Heart right ventricle (tissue), 16 donors: ENCODE measurements around the gene E2F2. TPM values are rescaled to one million over a fixed set of nuclear protein-coding genes. Genes with fewer than 3 reads are reported as not detected.

Source experiments
- ATAC-seq, 8 donors: fragments of 200-7000 bp; cut with Tn5 transposase; one replicate each; pipeline ENCODE4 v1.9.1; 2020; ENCODE audit warnings: mild to moderate bottlenecking in 8 of 8, moderate library complexity in 8 of 8, moderate number of reproducible peaks in 1 of 8
- DNase-seq, 2 donors: peaks; one replicate each; pipeline ENCODE4 v3.0.0-alpha.2; 2020
- H3K27ac ChIP-seq, 10 donors: fragments of 200-600 bp; sonication (generic) in 2 of 10; one replicate each; pipeline versions ENCODE4 v1.5.0 to v1.8.0; 2020 to 2022; ENCODE audit warnings: mild to moderate bottlenecking in 3 of 10
- H3K27me3 ChIP-seq, 7 donors: fragments of 200-600 bp; one replicate each; pipeline ENCODE4 v1.8.0; 2021 to 2022; ENCODE audit warnings: mild to moderate bottlenecking in 2 of 7
- H3K36me3 ChIP-seq, 9 donors: fragments of 200-600 bp; sonication (generic) in 1 of 9; one replicate each; pipeline versions ENCODE4 v1.5.0 to v1.8.0; 2020 to 2022; ENCODE audit warnings: mild to moderate bottlenecking in 2 of 9
- H3K4me1 ChIP-seq, 9 donors: fragments of 200-600 bp; sonication (generic) in 1 of 9; one replicate each; pipeline versions ENCODE4 v1.5.0 to v1.8.0; 2020 to 2022; ENCODE audit warnings: mild to moderate bottlenecking in 4 of 9
- H3K4me3 ChIP-seq, 10 donors: fragments of 200-600 bp; sonication (generic) in 2 of 10; one replicate each; pipeline versions ENCODE4 v1.5.0 to v1.8.0; 2020 to 2022; ENCODE audit warnings: mild to moderate bottlenecking in 7 of 10, moderate library complexity in 2 of 10
- H3K9me3 ChIP-seq, 11 donors: fragments of 200-600 bp in 10 of 11; sonication (generic) in 2 of 11; one replicate each; pipeline versions ENCODE4 v1.5.0 to v1.8.0; 2013 to 2022; ENCODE audit warnings: mild to moderate bottlenecking in 2 of 11, control low read depth in 1 of 11, moderate library complexity in 1 of 11
- CTCF ChIP-seq, 9 donors: fragments of 200-600 bp; sonication (generic) in 2 of 9; IDR thresholded peaks; one replicate each; pipeline versions ENCODE4 v1.5.0 to v1.8.0; 2021 to 2022; ENCODE audit warnings: antibody characterized with exemption in 9 of 9, mild to moderate bottlenecking in 5 of 9, moderate library complexity in 1 of 9
- WGBS, 2 donors: extraction: QIAGEN DNeasy Blood & Tissue Kit; methylation state at CpG; one replicate each; pipeline ENCODE4 v1.1.7; 2013; ENCODE audit warnings: inconsistent platforms in 1 of 2; 5-methylcytosine and 5-hydroxymethylcytosine counted together
- intact Hi-C, 10 donors: fragments of 100-400 bp; cut with DNase I; formaldehyde crosslinking; loops; one replicate each; pipeline versions ENCODE4 v1.11.1 to v1.14.2; 2022
- polyA plus RNA-seq, 2 donors: library from polyadenylated mRNA; stranded (reverse); fragments of 200-250 nt; gene quantifications; one replicate each; pipeline ENCODE4 v1.2.3, GENCODE V29; 2013
- total RNA-seq, 10 donors: library from RNA; stranded (reverse); fragmentation: NEBNext Ultra II Directional in 3 of 10; extraction: Animal tissue kit (Norgen Biotek cat#: 25700) in 3 of 10; gene quantifications; one replicate each; pipeline versions ENCODE4 v1.2.1 to v1.2.4, GENCODE V29; 2021 to 2023
- donor health status: Arrhythmogenic right ventricular cardiomyopathy.
- donor health status: ischemic (EF 13 %, LVEDD 7.1; RV severe dilation, severe dysfunction).
- donor health status: healthy with polysubstance abuse.
- donor health status: DM: no; HTN: yes; CAD: no.
- donor health status: DM: no; HTN: no; CAD: no.
- donor health status: ischemic (EF 25% LVEDD 6.9; RV normal size, moderate dysfunction).
- donor health status: ischemic (EF 25% LVEDD 5.7; RV mildly dilated, moderate dysfunction).
- donor health status: healthy.
- donor health status: DM: yes; HTN: yes; CAD: no.
- donor health status: Ischemic cardiomyopathy.
- donor health status: ischemic (EF 35%, LVEDD 5.7; RV mildly dilated, moderate dysfunction).
- donor health status: nonischemic (EF 11% LVEDD 7.7; RV severe dilation, severe dysfunction).
- donor health status: DM: yes; HTN: yes; CAD: no.
- donor health status: PGD.
- donor health status: ischemic (EF 29% LVEDD 5.4; RV normal size, mild dysfunction).
- donor health status: nonischemic (EF 23%, LVEDD 6.1; RV moderate dilation, normal function).

E2F2 gene
- total and polyA plus RNA-seq, 12 donors = 0.04 to 2.3 (median 0.15) TPM; not detected in 2

- DNase-seq = peak in 1 of 2 donors; percentile 21
- intact Hi-C loops = no loop called here
- Histone ChIP-seq H3K9me3 (no peaks in the 10 kb centered on the region), H3K4me1 (peaks cover 14 to 88% (median 28%) of the 10 kb centered on the region in 9 donors), H3K36me3 (no peaks in the 10 kb centered on the region), H3K27ac (peak overlapping the region in 1 of 10 donors; percentile 85), H3K27me3 (peaks cover 0 to 16% (median 6%) of the 10 kb centered on the region in 7 donors), H3K4me3 (peak overlapping the region in 9 of 10 donors; percentile 53 to 76 (median 58))
- WGBS, 2 donors = 5 to 9% methylated on average over 22 of the region's 22 CpGs
- peak in 1 of 8 donors; percentile 16 for ATAC-seq
- no peak for TF ChIP-seq CTCF (IDR thresholded peaks at IDR 0.05)
Measured at GRCh38 chr1:23530087-23530746, 816 bp downstream of the E2F2 start.

DNA sequence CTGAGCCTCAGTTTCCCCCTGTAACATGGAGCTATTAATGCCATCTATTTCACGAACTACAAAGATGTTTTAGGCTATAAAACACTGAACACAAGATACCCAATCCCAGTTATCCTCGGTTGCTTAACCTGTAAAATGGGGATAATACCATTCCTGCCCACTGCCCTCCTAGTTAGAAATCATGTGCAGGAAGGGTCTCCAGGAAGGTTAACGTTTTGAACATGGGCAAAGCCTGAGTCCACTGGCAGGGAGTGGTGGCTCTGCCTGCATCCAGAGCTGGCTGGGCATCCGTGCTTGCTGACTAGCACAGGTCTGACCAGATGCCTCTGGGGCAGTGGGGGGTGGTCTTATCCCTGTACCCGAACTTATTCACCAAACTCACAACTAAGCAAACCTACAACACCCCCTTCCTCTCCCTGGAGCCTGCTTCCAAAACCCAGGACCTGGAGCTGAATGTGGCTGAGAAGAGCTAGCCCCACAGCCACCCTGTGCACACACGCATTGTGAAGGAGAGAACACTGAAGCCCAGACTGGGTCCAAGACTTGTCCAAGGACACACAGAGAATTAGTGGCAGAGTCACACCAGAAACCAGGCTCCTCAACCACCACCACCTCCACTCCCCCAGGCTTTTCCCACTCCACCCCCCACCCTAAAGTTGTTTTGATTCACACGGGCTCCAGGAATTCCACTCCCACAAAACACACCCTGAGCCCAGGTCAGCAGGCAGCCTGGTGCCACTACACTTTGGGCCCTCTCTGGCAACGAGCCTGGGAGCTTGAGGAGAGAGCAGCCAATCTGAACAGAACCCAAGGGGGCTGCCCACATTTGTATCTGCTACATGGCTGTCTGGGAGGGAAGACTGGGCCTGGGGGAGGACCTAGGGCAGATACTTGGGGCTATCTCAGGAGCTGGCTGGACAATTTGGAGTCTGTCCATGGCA is 1.6 kb downstream of the E2F2 start:
- Histone ChIP-seq H3K4me3 (peak overlapping the region in 1 of 10 donors; percentile 67), H3K4me1 (peaks cover 14 to 96% (median 28%) of the 10 kb centered on the region in 9 donors), H3K36me3 (no peaks in the 10 kb centered on the region), H3K27me3 (peaks cover 0 to 16% (median 6%) of the 10 kb centered on the region in 7 donors), H3K9me3 (no peaks in the 10 kb centered on the region), H3K27ac (peak overlapping the region in 1 of 10 donors; percentile 85)
- no peak for TF ChIP-seq CTCF (IDR thresholded peaks at IDR 0.05)
- DNase-seq (no peak), ATAC-seq (no peak)
- 58 to 60% methylated on average over 8 of the region's 8 CpGs for WGBS, 2 donors
- intact Hi-C loops = no loop called here

DNA sequence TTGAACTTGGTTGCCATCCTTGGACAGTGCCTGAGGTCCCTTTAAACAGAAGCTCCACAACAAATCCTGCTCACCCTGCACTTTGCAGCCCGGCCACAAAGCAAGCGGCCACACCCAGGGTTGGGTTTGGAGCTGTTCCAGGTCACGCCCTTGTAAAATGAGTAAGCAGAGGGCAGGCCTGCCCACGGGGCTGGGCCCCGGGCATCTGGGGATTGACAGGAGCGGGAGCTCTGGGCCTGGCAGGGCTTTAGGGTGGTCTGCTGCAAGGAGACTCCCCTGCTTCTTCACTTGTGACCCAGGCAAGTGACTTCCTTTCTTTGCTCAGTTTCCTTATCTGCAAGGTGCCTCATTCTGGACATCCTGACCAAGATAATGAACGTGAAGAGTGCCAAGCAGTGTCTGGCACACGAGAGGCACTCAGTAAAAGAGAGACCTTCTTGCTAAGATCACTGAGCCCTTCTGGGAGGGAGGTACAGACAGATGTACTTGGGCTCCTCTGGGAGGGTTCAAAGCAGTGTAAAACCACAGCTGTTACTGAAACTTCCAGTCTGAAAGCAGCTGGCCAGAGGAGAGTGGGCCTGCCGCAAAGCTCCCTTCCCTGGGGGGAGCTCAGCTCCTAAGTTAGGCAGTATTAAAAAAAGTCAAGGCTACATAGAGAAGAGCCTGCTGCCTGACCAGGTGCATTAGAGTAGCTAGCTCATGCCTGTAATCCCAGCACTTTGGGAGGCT is 2.6 kb downstream of the E2F2 start:
- DNase-seq (peak; percentile 69 to 77), ATAC-seq (peak; percentile 36 to 77 (median 68))
- 9 to 12% methylated on average over 9 of the region's 9 CpGs for WGBS, 2 donors
- Histone ChIP-seq H3K36me3 (no peaks in the 10 kb centered on the region), H3K9me3 (no peaks in the 10 kb centered on the region), H3K4me1 (peaks cover 14 to 97% (median 28%) of the 10 kb centered on the region in 9 donors), H3K4me3 (peak overlapping the region in 2 of 10 donors; percentile 12 to 67), H3K27ac (peak overlapping the region in 3 of 10 donors; percentile 10 to 85 (median 19)), H3K27me3 (peaks cover 0 to 16% (median 6%) of the 10 kb centered on the region in 7 donors)
- intact Hi-C loops = no loop called here
- TF ChIP-seq CTCF (IDR thresholded peaks at IDR 0.05) = no peak

- TF ChIP-seq CTCF (IDR thresholded peaks at IDR 0.05) = no peak
- intact Hi-C loops = no loop called here
- 76 to 84% methylated on average over 6 of the region's 6 CpGs for WGBS, 2 donors
- H3K27ac ChIP-seq = peak overlapping the region in 1 of 10 donors; percentile 85
- peaks cover 14 to 96% (median 28%) of the 10 kb centered on the region in 9 donors for H3K4me1 ChIP-seq
- H3K9me3 ChIP-seq = no peaks in the 10 kb centered on the region
- DNase-seq (no peak), ATAC-seq (peak in 1 of 8 donors; percentile 4)
- peak overlapping the region in 2 of 10 donors; percentile 12 to 67 for H3K4me3 ChIP-seq
- no peaks in the 10 kb centered on the region for H3K36me3 ChIP-seq
- H3K27me3 ChIP-seq = peaks cover 0 to 16% (median 6%) of the 10 kb centered on the region in 7 donors
Measured at GRCh38 chr1:23527900-23528249, 3.2 kb downstream of the E2F2 start.
